ENCODE measurements around the gene SIRT7. TPM values are rescaled to one million over a fixed set of nuclear protein-coding genes. Genes with fewer than 3 reads are reported as not detected.

The SIRT7 gene
- total RNA-seq, 1 experiment from 2014 or later = 22.1 TPM

GRCh38 chr17:81940538-81941483 lies 22.8 kb upstream of the SIRT7 start:
- Histone ChIP-seq H3K9me3 (no peaks in the 10 kb centered on the region), H3K4me3 (no peak overlapping the region), H3K36me3 (peaks cover 7% of the 10 kb centered on the region), H3K27me3 (no peaks in the 10 kb centered on the region)
- DNase-seq = no peak

DNA sequence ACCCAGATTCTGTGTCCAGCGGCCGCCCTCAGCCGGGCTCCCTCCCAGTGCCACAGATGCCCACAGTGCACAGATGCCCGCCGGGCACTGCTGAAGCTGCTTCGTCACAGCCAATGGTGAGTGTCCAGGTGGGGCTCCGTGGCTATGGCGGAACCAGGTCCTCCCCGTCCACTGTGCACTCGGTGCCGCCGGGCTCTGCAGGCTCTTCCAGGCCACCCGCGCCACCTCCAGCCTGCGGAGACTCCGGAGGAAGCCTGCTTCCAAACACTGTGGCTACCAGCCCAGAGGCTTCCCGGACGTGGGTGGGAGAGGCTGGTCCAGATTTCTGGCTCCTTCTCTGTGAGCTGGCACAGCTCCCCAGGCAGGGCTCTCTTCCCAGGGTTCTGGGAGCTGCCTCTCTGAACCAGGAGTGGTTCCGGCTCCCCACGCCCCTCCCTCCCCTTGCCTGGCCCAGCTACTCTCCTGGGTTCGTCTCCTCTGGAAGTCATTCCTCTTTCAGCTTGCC lies 22.0 kb upstream of the SIRT7 start:
- Histone ChIP-seq H3K9me3 (no peaks in the 10 kb centered on the region), H3K36me3 (peaks cover 16% of the 10 kb centered on the region), H3K27me3 (no peaks in the 10 kb centered on the region), H3K4me3 (no peak overlapping the region)
- DNase-seq = peak; percentile 61

GRCh38 chr17:81939218-81939617 lies 21.2 kb upstream of the SIRT7 start:
- Histone ChIP-seq H3K36me3 (peaks cover 22% of the 10 kb centered on the region), H3K27me3 (no peaks in the 10 kb centered on the region), H3K4me3 (no peak overlapping the region), H3K9me3 (no peaks in the 10 kb centered on the region)
- DNase-seq = no peak

DNA sequence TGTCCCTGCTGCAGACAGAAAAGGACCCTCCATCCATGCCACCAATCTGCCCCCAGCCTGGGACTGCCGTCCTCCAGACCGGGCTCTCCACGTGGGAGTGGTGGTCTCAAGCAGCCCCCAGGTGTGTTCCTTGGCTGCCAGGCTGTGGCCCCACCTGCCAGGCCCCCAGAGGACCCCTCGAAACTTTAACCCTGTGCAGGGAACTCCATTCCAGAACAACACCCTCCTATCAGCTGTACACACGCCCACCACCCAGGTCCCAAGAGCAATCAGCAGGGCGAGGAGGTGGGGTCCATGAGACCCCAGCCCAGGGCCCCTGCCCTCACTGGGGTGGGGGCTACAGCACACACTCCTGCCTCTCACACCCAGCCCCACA lies 17.7 kb upstream of the SIRT7 start:
- Histone ChIP-seq H3K27me3 (no peaks in the 10 kb centered on the region), H3K4me3 (peak overlapping the region; percentile 96), H3K36me3 (peaks cover 31% of the 10 kb centered on the region), H3K9me3 (no peaks in the 10 kb centered on the region)
- DNase-seq = no peak

DNA sequence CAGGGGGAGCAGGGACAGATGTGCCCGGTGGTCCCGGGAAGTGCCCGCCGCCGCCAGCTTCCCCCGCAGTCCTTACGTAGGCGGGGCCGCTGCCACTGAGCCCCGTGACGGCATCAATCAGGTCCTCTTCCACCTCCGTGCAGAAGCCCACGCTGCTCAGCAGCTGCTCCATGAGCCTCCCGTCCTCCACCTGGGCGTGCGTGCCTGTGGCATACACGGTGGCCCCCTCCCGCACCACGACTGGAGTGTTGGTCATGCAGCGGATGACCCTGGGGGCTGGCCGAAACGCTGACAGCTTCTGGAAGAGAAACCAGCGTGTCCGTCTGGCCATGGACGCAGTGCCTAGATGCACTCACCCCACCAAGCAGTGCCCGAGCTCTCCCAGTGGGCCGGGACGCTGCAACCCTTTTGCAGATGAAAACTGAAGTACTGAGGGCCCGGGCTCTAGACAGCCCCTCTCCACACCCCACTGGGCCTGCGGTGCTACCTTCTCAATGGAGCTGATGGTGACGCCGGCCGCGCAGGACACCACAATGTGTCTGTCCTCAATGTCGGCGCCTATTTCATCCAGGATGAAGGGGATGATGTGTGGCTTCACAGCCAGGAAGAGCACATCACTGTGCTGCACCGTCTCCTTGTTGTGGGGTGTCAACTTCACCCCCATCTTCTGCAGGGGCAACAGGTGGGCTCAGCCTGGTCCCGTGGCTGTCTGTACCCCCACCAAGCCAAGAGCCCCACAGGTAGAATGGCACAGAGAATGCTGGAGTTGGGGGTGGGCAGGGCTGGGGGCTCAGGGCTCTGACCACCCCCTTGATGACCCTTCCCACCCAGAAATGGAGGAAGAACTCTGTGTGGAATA lies 17.1 kb upstream of the SIRT7 start:
- DNase-seq = no peak
- H3K36me3 ChIP-seq = peaks cover 31% of the 10 kb centered on the region
- no peaks in the 10 kb centered on the region for H3K27me3 ChIP-seq
- no peak overlapping the region for H3K4me3 ChIP-seq
- no peaks in the 10 kb centered on the region for H3K9me3 ChIP-seq

GRCh38 chr17:81934098-81934757 lies 16.3 kb upstream of the SIRT7 start:
- Histone ChIP-seq H3K4me3 (no peak overlapping the region), H3K9me3 (no peaks in the 10 kb centered on the region), H3K27me3 (no peaks in the 10 kb centered on the region), H3K36me3 (peaks cover 31% of the 10 kb centered on the region)
- DNase-seq = no peak

DNA sequence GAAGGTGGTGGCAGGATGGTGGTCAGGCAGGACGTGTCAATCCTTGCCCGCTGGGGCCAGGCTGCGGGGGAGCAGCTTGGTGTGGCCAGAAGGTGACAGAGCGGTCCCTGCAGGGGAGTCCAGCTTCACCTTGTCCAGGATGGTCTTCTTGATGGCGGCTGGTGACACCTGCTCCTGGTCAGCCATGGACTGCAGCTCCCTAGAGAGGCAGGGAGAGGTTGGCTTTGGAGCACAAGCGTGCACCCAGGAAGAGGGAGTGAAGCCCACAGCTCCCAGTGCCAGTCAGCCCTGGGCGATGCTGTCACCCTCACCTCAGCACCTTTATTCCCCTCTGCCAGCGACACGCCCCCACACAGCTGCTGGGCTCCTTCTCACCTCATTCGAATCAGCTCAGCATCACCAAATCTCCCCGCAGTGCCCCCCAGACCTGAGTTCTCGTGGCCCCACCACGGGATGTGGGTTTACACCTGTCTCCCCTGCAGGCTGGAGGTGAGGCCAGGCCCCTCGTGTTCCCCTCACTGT lies 15.3 kb upstream of the SIRT7 start:
- Histone ChIP-seq H3K4me3 (no peak overlapping the region), H3K27me3 (no peaks in the 10 kb centered on the region), H3K9me3 (no peaks in the 10 kb centered on the region), H3K36me3 (peaks cover 31% of the 10 kb centered on the region)
- no peak for DNase-seq

DNA sequence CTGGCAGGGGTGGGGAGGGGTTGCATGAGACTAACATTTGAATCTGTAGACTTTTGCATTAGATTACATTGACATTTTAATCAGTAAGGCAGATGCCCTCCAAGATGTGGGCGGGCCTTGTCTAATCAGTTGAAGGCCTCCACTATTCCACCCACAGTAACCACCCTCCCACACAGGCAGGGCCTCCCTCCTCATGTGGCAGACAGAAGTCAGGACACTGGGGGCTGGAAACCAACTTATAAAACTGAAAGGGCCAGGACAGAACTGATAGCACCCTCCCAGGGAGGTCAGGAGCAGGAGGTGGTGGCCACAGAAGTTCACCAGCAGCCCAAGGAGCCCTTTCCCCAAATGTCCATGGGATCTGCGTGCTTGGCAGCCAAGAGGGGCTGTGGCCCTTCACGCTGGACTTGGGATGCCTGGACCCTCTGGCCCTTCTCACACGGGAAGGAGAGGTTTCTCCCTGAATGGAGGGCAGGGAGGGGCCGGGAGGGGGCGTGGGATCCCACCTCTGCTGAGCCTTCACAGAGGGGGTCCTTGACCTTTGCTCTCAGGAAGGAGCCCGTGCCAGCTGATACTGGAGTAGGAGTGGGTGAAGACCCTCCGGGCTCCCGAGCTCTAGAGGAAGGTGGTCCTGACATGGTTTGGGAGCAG lies 14.5 kb upstream of the SIRT7 start:
- DNase-seq = no peak
- Histone ChIP-seq H3K36me3 (peaks cover 31% of the 10 kb centered on the region), H3K27me3 (no peaks in the 10 kb centered on the region), H3K9me3 (no peaks in the 10 kb centered on the region), H3K4me3 (no peak overlapping the region)

GRCh38 chr17:81931557-81932332 lies 13.8 kb upstream of the SIRT7 start:
- H3K27me3 ChIP-seq = no peaks in the 10 kb centered on the region
- no peaks in the 10 kb centered on the region for H3K9me3 ChIP-seq
- no peak for DNase-seq
- peaks cover 29% of the 10 kb centered on the region for H3K36me3 ChIP-seq
- H3K4me3 ChIP-seq = no peak overlapping the region

GRCh38 chr17:81931189-81931556 lies 13.2 kb upstream of the SIRT7 start:
- Histone ChIP-seq H3K4me3 (no peak overlapping the region), H3K27me3 (no peaks in the 10 kb centered on the region), H3K36me3 (peaks cover 25% of the 10 kb centered on the region), H3K9me3 (no peaks in the 10 kb centered on the region)
- DNase-seq = no peak

DNA sequence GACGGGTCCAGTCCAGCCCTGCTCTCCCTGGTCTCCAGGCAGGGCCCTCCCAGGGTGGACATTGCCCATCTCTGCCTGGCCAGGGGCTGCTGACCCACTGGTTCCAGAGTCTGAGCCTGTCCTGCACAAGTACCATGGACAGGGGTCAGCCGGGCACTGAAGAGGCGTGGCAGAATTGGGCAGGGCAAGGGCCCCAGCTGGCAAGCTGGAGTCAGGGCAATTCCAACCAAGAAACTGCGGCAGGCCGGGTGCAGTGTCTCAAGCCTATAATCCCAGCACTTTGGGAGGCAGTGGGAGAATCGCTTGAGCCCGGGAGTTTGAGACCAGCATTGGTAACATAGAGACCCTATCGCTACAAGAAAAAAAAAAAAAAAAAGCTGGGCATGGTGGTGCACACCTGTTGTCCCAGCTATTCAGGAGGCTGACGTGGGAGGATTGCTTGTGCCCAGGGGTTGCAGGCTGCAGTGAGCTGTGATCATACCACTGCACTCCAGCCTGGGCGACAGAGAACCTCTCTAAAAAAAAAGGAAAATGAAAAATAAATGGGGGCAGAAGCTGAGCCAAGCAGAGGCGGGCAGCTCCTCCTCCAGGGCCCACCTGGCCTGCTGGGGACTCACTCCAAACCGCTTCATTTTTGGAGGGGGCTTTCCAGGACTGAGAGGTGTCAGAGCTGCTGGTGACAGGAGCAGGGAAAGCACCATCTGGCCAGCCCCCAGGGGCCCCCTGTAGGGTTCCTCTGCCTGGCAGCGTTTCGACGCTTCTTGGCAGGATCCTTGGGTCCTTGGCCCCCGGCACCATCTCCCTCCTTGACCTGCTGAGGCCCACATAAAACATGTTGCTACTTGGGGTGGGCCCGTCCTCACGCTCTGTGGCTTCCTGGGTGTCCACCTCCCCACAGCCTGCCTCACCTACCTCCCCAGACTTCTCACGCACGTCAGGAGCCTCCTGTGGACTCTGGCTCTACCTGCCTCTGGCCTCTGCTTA lies 12.5 kb upstream of the SIRT7 start:
- peak; percentile 33 for DNase-seq
- Histone ChIP-seq H3K36me3 (peaks cover 20% of the 10 kb centered on the region), H3K9me3 (no peaks in the 10 kb centered on the region), H3K4me3 (no peak overlapping the region), H3K27me3 (no peaks in the 10 kb centered on the region)

DNA sequence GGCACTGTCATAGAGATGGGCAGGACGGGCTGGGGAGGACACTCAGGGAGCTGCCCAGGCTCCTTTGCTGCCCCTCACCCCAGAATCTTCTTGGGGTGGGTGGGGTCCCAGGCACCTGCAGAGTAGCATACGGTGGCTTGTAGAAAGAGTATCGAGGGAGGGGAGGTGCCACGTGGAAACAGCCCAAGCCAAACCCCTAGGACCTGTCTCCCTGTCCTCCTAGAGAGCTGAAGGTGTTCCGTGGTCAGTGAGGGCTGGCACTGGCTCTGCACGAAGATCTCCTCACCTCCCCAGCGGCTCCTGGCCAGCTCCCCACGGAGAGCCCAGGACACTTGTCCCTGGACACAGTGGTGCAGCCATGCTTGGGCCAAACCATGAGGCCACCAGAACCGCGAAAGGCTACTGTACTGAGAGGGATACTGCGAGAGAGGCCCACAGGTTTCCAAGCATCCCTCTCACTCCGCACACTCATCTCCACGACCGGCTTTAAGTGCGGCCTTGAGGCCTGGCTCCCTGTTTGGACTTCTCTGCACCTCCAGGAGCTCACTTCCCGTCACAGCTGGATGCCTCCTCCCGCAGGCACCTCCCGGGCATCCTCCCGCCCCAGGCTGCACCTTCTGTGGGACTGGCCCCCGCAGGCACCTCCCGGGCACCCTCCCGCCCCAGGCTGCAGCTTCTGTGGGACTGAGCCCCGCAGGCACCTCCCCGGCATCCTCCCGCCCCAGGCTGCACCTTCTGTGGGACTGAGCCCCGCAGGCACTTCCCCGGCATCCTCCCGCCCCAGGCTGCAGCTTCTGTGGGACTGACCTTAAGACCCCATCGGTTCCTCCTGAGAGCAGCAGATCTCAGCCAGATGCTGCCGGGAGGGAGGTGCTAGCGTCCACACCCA lies 11.5 kb upstream of the SIRT7 start:
- Histone ChIP-seq H3K9me3 (no peaks in the 10 kb centered on the region), H3K36me3 (peaks cover 11% of the 10 kb centered on the region), H3K4me3 (no peak overlapping the region), H3K27me3 (no peaks in the 10 kb centered on the region)
- DNase-seq = no peak

- H3K9me3 ChIP-seq = no peaks in the 10 kb centered on the region
- peaks cover 4% of the 10 kb centered on the region for H3K36me3 ChIP-seq
- no peaks in the 10 kb centered on the region for H3K27me3 ChIP-seq
- DNase-seq = peak; percentile 43
- H3K4me3 ChIP-seq = peak overlapping the region; percentile 67
These were observed 10.7 kb upstream of the SIRT7 start for GRCh38 chr17:81928544-81929252.

All from MG63 (cell line).